HG03469 (cell line): Measurements from ENCODE around the gene CARMIL3.

Experiments
- ATAC-seq: cut with Tn5 transposase; IDR thresholded peaks from one replicate; pipeline ENCODE4 v1.9.1; 2021; ENCODE audit warnings: mild to moderate bottlenecking, moderate library complexity, moderate number of reproducible peaks; ENCODE audit not compliant: unreplicated experiment

The CARMIL3 gene

DNA sequence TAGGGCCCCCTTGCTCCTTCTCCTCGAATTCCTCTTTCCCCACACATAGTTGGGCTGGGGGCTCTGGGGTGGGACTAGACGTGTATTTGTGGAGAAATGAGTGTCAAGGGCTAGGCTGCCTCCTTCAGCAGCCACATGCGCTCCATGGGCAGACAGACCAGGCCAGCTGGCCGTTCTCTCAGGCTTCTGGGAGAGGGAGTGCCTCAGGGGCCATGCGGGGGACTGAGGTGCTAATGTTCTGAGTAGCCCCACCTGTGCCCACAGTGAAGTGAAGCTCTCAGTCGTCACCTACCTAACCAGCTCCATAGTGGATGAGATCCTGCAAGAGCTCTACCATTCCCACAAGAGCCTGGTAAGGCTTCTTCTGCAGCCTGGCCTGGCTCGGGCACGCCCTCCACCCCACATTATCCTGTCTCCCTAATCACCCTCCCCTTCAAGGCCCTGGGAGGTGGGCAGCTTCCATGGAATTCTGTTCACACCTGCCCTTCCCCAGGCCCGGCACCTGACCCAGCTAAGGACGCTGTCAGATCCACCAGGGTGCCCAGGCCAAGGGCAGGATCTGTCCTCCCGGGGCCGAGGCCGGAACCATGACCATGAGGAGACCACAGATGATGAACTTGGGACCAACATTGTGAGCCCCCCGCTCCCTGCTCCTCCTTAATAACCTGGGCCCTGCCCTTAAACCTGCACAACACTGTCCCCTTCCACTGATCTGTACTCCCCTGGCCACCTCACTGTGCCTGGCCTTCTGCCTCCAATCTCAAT is 10.6 kb downstream of the CARMIL3 start:
- ATAC-seq, result no peak

DNA sequence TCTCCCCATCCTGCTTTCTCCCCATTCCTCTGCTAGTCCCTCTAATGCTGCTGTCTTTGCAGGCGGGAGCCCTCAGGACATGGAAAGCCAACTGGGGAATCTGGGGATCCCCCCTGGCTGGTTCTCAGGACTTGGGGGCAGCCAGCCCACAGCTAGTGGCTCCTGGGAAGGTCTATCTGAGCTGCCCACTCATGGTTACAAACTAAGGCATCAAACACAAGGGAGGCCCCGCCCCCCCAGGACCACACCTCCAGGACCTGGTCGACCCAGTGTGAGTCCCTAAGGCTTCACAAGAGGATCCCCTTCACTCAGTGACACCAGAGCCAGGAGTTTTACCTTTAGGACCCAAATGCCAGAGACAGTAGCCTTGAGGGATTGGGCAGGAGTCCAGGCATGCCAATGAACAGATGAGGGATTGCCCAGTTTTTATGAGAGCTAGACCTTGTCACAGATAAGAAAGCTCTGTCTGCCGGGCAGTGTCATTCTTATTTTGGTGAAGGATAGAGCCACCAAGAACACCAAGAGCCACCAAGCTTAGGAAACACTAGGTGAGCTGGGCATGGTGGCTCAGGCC is 11.5 kb downstream of the CARMIL3 start:
- ATAC-seq, result no peak

DNA sequence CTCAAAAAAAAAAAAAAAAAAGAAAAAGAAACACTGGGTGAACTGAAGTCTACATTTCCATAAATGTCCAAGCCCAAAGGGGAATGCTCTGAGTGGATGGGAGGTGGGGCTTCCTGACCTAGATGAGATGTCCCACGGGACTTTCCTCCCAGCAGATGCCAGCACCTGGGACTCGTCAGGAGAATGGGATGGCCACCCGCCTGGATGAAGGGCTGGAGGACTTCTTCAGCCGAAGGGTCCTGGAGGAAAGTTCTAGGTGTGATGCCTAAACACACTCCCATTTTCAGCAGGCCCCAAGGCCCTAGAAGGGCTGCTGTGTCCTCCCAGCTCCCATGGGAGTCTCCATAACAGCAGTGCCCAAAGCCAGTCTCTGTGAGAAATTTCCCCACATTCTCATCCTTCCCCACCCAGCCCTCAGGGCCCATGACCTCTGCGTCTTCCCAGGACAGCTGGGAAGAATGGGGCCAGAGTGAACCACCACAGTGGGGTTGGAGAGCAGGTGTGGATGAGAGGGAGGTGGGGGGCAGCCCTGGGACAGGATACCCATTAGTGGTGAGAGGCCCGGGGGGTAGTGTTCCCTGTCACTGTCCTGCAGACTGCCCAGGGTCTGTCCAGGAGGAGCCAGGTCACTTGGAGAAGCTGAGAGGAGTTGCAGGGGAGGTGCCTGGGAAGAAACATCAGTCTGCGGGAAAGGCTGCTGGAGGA is 12.4 kb downstream of the CARMIL3 start:
- ATAC-seq, result no peak

DNA sequence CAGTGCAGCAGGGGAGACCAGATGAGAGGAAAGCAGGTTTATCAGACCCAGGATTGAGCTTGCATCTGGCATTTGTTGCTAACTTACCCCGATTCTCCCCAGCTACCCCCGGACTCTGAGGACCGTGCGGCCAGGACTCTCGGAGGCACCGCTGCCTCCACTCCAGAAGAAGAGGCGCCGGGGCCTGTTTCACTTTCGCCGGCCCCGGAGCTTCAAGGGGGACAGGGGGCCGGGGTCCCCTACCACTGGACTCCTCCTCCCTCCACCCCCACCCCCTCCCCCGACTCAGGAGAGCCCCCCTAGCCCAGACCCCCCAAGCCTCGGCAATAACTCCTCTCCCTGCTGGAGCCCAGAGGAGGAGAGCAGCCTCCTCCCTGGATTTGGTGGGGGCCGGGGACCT is 13.0 kb downstream of the CARMIL3 start:
- ATAC-seq, result no peak

DNA sequence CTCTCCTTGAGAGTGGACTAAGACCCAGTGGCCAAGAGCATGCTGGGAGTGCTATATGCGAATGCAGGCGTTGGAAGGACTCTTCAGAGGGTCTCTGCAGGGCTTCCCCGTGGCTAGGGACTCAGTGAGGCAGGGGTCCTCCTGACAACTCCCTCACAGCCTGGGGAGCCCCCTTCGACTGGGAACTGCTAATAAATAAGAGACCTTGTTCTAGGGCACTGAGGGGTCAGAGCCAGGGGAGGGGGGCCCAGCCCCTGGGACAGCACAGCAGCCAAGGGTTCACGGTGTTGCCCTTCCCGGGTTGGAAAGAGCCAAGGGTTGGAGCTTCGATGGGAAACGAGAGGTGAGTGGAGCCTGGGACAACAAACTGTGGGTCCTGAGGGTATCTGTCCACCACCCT is 13.6 kb downstream of the CARMIL3 start:
- no peak for ATAC-seq

DNA sequence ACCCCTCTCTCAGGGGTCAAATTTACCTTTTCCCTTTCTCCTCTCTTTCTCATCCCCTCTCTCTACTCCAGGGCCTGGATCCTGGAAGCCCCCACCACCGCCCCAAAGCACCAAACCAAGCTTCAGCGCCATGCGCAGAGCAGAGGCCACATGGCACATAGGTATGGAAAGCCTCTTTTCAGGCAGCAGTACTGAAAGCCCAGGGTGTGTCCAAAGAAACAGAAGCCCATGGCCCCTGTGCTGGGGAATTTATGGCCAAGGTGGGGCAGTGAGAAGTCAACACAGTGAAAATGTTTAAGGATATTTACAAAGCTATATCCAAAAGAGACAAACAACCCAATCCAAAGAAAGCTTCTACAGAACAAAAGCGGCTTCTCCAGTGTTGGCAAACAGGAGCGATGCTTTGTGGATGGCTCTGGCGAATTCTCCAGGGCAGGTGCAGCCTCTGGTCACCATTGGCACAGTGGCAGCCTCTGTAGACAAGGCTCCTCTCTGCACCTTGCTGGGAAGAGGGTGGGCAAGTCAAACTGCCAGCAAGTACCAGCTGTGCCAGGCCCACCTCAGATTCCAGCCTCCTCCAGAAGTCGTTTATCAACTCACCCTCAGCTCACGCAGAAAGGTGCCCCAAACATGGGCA is 14.8 kb downstream of the CARMIL3 start:
- no peak for ATAC-seq

DNA sequence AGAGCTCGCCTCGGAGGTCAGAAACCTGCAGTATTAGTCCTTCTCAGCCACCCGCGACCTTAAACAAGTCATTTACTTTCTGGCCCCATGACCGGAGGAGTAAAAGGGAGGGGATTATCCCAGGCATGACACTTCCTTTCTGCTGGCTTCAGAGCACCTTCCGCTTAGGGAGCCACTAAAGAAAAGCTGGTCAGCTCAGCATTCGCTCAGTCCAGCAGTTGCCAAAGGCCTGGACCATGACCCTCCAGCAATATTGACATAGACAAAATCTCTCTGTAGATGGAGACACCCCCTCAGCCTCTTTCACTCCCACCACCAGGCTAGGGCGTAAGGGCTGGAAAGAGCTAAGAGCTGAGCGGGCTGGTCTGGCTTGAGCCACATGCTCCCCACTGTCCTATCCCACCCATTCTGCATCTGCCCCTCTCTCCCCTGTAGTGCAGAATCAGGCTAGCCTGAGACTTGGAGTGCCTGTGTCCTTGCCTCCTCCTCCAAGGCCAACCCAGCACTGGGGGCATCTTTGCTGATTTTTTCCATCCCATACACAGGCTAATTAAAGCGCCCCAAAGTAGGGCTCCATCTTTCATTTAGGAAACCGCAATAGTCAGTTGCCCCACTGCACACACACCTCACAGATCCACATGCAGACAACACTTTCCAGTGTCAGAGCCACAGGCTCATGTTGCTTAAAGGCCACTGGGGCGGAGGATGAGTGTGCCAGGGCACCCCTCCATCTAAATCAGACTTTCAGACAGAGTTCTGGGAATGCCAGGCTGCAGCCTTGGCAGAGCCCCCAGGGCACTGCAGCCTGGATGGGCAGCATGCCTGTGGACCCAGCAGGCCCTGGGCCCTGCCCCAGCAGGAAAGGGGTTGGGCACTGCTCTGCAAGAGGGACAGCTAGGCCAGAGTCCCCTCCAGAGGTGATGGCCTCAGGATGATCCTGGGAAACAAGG is 15.6 kb downstream of the CARMIL3 start:
- no peak for ATAC-seq

DNA sequence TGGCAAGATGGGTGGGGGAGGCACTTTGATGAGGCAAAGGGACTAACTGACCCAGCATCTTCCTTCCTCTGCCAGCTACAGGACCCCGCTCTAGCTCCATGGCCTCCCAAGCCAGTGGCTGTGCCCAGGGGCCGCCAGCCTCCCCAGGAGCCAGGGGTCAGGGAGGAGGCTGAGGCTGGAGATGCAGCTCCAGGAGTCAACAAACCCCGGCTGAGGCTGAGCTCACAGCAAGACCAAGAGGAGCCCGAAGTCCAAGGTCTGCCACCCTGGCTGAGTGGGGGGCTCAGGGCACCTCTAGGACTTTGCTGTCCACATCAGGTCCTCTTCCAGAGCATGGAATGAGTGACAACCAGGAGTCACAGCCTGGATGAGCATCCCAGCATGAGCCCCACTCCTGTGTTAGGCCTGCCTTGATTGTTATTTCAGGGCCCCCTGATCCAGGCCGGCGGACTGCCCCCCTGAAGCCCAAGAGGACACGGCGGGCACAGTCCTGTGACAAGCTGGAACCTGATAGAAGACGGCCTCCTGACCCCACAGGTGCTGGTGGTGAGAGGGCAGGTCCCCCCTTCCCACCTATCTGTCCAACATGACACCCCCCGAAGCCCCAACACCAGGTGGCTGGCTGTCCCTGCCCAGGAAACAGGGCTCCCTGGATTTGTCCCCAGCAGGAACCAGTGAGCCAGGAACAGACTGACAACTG is 17.1 kb downstream of the CARMIL3 start:
- ATAC-seq, result no peak

DNA sequence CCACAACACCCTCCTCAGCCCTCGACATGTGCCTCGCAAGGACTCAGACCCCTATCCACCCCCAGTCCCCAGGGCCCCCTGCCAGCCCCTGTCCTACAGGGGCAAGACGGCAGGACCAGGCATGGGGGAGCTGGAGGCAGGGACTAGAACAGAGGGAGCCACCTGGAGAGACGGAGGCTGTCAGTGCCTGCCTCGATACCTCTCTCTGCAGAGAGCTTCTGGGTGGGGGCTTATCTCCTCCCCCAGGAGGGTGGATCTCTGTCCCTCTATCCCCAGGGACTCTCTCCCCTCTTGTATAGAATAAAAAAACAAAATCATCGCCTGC is 17.6 kb downstream of the CARMIL3 start:
- no peak for ATAC-seq

DNA sequence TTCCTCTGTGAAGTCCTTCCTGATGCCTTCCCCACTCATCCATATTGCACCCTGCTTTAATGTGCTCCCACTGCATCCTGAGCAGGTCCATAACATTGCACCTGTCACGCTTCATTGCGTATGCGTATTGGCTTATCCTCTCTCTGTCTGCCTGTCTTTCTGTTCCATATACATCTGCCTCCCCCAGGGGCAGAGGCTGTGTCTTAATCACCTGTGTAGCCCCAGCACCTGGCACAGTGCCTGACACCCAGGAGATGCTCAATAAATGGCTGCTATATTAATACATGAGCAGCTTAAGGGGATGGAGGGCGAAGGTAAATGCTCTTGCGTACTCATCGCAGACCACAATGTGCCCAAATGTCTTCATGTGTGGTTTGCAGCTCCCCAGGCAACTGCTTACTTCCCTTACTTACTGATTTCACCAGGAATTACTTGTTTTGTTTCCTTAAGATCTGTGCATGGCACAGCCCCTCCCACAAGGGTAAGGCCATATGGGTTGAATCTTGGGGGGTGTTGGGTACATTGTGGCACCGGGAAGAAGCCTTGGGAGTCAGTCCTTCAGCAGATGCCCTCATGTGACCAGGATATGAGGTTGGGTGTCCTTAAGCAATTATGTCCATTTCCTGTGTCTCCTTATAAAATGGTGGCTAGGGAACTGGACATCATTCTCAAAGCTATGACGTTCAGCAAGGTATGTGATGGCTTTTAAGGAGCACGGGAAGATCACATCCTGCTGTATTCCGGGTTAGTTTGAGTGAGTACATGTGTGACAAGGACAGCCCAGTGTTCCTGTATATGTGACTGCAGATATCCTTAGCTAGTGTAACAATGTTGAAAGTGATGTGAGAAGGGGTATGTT is 18.7 kb downstream of the CARMIL3 start:
- ATAC-seq, result no peak

DNA sequence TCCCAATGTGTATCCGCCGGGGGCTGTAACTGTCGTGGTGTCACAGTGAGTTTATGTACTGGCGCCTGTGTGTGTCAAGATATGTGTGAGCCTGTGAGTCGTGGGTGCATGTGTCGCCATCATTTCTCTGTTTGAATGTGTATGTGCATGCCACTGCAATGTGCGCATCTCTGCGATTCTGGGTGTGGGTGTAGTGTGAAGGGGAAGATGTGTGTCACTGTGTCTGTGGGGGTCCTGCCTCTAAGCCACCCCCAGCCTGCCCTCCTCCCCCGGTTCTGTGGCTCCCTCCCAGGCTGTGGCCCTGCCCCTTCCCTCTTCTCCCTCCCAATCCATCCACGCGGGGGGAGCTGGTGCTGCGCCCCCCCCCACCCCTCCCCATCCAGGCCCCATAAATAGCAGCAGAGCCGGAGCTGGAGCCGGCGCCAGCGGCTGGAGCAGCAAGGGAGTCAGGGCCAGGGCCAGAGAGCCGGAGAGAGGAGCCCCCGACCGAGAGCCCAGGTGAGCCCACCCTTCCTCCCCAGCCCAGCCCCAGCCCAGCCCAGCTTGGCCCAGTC is 19.4 kb downstream of the CARMIL3 start, which contains the start of gene CPNE6:
Gene CPNE6, plus strand, starts transcription at position 419 of the 554 bp plus-strand sequence. CDS start 1,375 bp downstream, outside the sequence.
- ATAC-seq, result no peak

DNA sequence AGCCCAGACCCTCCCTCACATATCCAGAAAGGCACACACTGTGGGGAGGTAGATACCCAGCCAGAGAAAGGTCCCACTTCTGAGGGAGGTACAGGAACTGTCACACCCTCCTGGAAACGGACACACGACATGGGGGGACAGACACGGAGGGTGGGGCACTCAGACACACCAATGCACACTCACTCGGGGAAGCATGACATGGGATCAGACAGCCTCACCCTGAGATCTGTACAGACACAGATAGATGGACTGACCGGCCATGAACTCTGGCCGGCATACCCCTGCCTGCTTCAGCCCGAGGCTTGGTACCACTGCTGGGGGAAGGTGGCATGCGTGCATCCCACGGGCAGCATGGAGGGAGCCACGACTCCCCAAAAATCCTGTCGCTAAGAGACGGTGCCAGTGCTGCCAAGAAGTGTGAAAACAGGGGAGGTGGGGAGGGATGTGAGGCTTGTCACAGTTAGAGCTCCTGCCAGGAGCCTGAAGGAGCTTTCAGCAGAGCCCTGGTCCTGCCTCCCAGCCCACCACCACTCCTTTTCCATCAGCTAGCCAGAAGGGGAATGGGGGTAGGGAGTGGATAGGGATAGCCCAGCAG is 20.1 kb downstream of the CARMIL3 start:
- ATAC-seq, result no peak

DNA sequence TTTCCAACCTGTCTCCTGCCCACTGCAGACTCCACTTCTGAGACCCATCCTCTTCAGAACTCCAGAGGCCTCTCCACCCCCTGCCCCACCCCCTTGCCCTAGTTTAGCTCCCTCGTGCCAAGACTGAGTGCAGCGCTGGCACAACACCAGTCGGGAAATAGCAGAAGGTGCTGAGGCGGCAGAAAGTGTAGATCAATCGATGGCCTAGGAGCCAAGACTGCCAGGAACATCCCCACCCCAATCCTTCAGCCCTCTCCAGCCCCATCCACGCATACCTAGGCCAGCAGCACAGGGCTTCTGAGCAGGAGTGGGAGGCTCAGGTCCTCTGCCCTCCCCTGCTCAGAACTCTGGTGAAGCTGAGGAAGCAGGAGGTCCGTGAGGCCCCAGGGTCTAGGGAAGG is 20.6 kb downstream of the CARMIL3 start:
- ATAC-seq, result no peak

DNA sequence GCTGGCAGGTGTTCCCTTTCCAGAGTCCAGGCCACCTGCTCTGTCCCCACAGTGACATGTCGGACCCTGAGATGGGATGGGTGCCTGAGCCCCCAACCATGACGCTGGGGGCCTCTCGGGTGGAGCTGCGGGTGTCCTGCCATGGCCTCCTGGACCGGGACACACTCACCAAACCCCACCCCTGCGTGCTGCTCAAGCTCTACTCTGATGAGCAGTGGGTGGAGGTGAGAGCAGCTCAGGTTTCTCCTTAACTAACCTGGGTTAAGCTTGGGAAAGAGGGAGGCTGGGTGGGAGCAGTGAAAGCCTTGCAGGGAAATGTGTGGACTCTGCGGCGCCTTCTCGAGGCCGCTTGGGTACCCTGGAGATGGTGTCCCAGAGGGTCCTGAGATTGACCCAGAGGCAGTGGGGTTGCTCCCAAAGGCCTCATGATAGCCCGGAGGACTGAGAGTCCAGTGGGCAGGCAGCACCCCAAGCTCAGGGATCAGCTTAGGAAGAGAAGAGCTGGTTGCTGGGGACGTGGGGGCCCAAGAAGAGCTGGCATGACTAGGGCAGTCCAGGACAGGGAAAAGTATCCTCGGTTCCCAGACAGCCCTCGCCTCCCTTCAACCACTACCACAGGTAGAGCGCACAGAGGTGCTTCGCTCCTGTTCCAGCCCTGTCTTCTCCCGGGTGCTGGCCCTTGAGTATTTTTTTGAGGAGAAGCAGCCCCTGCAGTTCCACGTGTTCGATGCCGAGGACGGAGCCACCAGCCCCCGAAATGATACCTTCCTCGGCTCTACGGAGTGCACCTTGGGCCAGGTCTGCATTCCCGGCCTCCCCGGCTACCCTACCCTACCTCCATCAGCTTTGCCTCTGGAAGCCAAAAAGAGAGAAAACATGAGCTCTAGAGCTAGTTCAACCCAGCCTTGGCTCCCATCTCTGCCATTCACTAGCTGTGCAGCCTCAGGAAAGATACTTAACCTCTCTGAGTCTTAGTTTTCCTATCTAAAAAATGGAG is 21.4 kb downstream of the CARMIL3 start:
- no peak for ATAC-seq

DNA sequence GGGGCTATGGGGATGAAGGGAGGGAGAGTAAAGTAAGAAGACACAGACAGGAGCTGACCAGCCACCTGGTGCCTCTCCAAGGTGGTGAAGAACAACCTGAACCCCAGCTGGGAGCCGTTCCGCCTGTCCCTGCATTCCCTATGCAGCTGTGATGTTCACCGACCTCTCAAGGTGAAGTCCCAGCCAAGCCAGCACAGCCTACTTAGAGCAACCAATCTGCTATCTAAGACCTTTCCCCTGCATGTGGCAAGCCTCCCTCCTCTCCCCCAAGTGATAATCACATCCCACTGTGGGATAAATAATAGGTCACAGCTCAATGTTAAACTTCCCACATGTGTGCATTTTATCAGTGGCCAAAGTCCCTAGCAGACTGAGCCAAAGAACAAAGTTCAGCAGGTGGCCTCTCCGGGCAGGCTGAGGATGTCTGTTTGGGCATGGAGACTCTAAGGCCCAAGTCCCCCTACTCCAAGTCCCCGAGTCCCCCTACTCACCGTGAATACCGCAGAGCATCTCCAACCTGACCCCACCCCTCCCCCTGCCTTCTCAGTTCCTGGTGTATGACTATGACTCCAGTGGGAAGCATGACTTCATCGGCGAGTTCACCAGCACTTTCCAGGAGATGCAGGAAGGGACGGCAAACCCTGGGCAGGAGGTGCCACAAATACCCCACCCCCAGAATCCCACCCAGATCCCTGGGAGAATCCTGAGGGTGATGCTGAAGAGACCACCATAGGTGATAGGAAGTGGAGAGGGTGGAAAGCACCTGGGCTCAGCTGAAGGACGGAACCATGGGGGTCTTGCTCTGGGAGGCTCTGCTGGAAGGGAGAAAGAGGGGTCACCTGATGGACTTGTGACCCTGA is 23.0 kb downstream of the CARMIL3 start:
- ATAC-seq, result no peak
